ENCODE measurements around the gene KMT2E.

DNA sequence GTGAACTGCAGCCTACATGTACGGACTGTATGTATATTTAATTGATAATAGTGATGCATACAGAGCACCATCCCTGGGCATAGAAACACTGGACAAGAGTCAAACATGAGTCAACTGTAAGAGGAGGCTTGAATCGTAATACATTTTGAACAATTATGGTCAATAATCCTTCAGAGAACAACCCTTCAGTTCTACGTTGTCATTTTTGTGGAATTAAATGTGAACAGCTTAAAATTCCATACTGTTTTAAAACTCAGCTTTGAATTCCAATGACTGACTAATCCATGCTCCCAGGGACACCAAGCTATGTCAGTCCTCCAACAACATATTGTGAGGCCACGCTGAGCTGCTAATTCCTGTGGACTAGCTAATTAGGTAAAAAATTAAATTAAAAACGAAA is 41.5 kb upstream of the KMT2E start:
- TF ChIP-seq EZH2 (IDR thresholded peaks at IDR 0.05; ENCODE audit: insufficient read depth, poor library complexity, severe bottlenecking): no peak
- no peak for TF ChIP-seq EZH2phosphoT487 (IDR thresholded peaks at IDR 0.05; ENCODE audit: insufficient read depth, low read depth)

All from GM23248 (cell line).